Esophagus squamous epithelium (tissue), 5 donors: ENCODE results near the gene CRHR1. TPM values are rescaled to one million over a fixed set of nuclear protein-coding genes. Genes with fewer than 3 reads are reported as not detected.

ENCODE experiments used
- DNase-seq: peaks from one replicate; lab custom pipeline; 2025; lab: John Stamatoyannopoulos, UW
- H3K27ac ChIP-seq, 4 donors: fragments of 200-600 bp; sonication (generic); one replicate each; pipeline ENCODE4 v1.5.1; 2016 to 2019; ENCODE audit warnings: mild to moderate bottlenecking in 1 of 4
- H3K27me3 ChIP-seq, 4 donors: fragments of 200-600 bp; sonication (generic); 1 replicate in 3 of 4; 2 replicates in 1 of 4; pipeline versions ENCODE4 v1.5.1 to v1.6.0; 2017 to 2021; ENCODE audit warnings: antibody characterized with exemption in 1 of 4
- H3K36me3 ChIP-seq, 3 donors: fragments of 200-600 bp; sonication (generic); one replicate each; pipeline ENCODE4 v1.5.1; 2016 to 2019
- H3K4me1 ChIP-seq, 3 donors: fragments of 200-600 bp; sonication (generic); one replicate each; pipeline ENCODE4 v1.5.1; 2017 to 2019
- H3K4me3 ChIP-seq, 4 donors: fragments of 200-600 bp; sonication (generic); 1 replicate in 3 of 4; 2 replicates in 1 of 4; pipeline ENCODE4 v1.5.1; 2016 to 2019; ENCODE audit warnings: mild to moderate bottlenecking in 2 of 4, moderate library complexity in 1 of 4
- H3K9me3 ChIP-seq, 3 donors: fragments of 200-600 bp; sonication (generic); one replicate each; pipeline ENCODE4 v1.5.1; 2016 to 2019
- POLR2A ChIP-seq, 4 donors: fragments of 450-650 bp; IDR thresholded peaks; one replicate each; pipeline ENCODE4 v1.6.1; 2017; ENCODE audit warnings: antibody characterized with exemption in 4 of 4, mild to moderate bottlenecking in 4 of 4, moderate library complexity in 3 of 4
- WGBS, 2 donors: methylation state at CpG; one replicate each; pipeline ENCODE4 v1.1.5; 2018; 5-methylcytosine and 5-hydroxymethylcytosine counted together
- intact Hi-C: fragments of 100-400 bp; cut with DNase I; formaldehyde crosslinking; loops from one replicate; pipeline ENCODE4 v1.15.0; 2022
- total RNA-seq, 4 donors: library from RNA; depleted of rRNA; stranded (reverse); fragments of >200 nt; gene quantifications; one replicate each; pipeline ENCODE4 v1.1.0, GENCODE V29; 2016
- TF ChIP-seq, protein P1 (sequence below), 6 experiments: fragments of 450-650 bp in 4 of 6; fragments of 200-600 bp in 2 of 6; sonication (generic) in 2 of 6; IDR thresholded peaks; one replicate each; pipeline ENCODE4 v1.5.1; 2016 to 2019; ENCODE audit warnings: antibody characterized with exemption in 6 of 6, mild to moderate bottlenecking in 4 of 6, moderate library complexity in 4 of 6
- donor health status: DM: yes; HTN: yes; CAD: no.

The CRHR1 gene
- total RNA-seq, 4 donors from 2014 or later, result not detected

DNA sequence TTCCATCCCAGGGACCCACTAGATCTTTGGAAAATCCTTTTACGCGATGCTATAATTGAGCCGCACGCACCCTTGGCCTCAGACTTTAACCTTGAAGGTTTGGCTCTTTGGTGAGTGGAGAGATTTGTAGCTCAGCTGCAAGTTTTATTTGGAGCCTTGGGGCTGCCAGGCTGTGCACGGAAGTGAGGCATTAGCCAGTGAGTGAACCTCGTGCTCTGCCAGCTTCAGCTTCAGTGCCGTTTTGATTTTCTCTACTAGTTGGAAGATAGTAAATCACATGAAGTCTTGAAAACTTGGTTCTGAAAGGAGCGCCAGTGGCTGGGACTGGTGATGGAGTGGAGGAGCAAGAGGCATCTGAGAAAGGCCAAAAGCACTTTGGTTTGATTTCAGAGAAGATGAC lies 17.3 kb downstream of the CRHR1 start:
- TF ChIP-seq POLR2A (IDR thresholded peaks at IDR 0.05), result no peak
- TF ChIP-seq, protein P1, sequence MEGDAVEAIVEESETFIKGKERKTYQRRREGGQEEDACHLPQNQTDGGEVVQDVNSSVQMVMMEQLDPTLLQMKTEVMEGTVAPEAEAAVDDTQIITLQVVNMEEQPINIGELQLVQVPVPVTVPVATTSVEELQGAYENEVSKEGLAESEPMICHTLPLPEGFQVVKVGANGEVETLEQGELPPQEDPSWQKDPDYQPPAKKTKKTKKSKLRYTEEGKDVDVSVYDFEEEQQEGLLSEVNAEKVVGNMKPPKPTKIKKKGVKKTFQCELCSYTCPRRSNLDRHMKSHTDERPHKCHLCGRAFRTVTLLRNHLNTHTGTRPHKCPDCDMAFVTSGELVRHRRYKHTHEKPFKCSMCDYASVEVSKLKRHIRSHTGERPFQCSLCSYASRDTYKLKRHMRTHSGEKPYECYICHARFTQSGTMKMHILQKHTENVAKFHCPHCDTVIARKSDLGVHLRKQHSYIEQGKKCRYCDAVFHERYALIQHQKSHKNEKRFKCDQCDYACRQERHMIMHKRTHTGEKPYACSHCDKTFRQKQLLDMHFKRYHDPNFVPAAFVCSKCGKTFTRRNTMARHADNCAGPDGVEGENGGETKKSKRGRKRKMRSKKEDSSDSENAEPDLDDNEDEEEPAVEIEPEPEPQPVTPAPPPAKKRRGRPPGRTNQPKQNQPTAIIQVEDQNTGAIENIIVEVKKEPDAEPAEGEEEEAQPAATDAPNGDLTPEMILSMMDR (IDR thresholded peaks at IDR 0.05), result no peak
- H3K4me1 ChIP-seq, result no peaks in the 10 kb centered on the region
- intact Hi-C loops, result no loop called here
- no peak overlapping the region for H3K27ac ChIP-seq
- 75 to 87% methylated on average over 6 to 8 of the region's 8 CpGs for WGBS, 2 donors
- no peaks in the 10 kb centered on the region for H3K36me3 ChIP-seq
- H3K4me3 ChIP-seq, result no peak overlapping the region
- H3K27me3 ChIP-seq, result peaks cover 0 to 95% (median 0%) of the 10 kb centered on the region in 4 donors
- no peaks in the 10 kb centered on the region for H3K9me3 ChIP-seq
- no peak for DNase-seq

- TF ChIP-seq, protein P1 (IDR thresholded peaks at IDR 0.05), result no peak
- TF ChIP-seq POLR2A (IDR thresholded peaks at IDR 0.05), result no peak
- WGBS, 2 donors, result 82 to 89% methylated on average over 1 of the region's 1 CpG
- Histone ChIP-seq H3K9me3 (no peaks in the 10 kb centered on the region), H3K27me3 (peaks cover 0 to 66% (median 0%) of the 10 kb centered on the region in 4 donors), H3K4me1 (no peaks in the 10 kb centered on the region), H3K4me3 (no peak overlapping the region), H3K36me3 (no peaks in the 10 kb centered on the region), H3K27ac (no peak overlapping the region)
- intact Hi-C loops, result no loop called here
- DNase-seq, result no peak
These were observed 24.7 kb downstream of the CRHR1 start for GRCh38 chr17:45808845-45809244.

- H3K4me3 ChIP-seq, result no peak overlapping the region
- no peak overlapping the region for H3K27ac ChIP-seq
- no peak for DNase-seq
- H3K36me3 ChIP-seq, result no peaks in the 10 kb centered on the region
- 53 to 68% methylated on average over 11 of the region's 15 CpGs for WGBS, 2 donors
- H3K9me3 ChIP-seq, result no peaks in the 10 kb centered on the region
- TF ChIP-seq, protein P1 (IDR thresholded peaks at IDR 0.05), result no peak
- TF ChIP-seq POLR2A (IDR thresholded peaks at IDR 0.05), result no peak
- peaks cover 0 to 60% (median 0%) of the 10 kb centered on the region in 4 donors for H3K27me3 ChIP-seq
- H3K4me1 ChIP-seq, result no peaks in the 10 kb centered on the region
- intact Hi-C loops, result no loop called here
These were observed 25.4 kb downstream of the CRHR1 start for GRCh38 chr17:45809499-45809898.

DNA sequence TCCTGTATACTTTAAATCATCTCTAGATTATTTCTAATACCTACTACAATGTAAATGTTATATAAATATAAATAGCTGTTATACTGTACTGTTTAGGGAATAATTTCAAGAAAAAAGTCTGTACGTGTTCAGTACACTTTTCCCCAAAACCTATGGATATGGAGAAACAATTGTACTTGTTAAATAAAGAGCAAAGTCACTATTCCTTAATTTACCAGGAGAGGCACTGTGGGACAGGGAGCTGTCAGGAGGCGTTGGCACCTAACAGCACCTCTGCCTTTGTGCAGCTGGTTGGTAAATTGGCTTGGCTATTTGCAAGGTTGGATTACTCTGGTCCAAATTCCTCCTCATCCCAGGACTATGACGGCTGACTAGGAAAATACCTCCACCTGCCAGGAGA lies 28.0 kb downstream of the CRHR1 start:
- no peak overlapping the region for H3K4me3 ChIP-seq
- WGBS, 2 donors, result 47 to 65% methylated on average over 3 of the region's 3 CpGs
- intact Hi-C loops, result no loop called here
- TF ChIP-seq, protein P1 (IDR thresholded peaks at IDR 0.05), result peak in 1 of 6 experiments; percentile 40
- no peak for TF ChIP-seq POLR2A (IDR thresholded peaks at IDR 0.05)
- H3K27me3 ChIP-seq, result peaks cover 0 to 35% (median 0%) of the 10 kb centered on the region in 4 donors
- no peaks in the 10 kb centered on the region for H3K36me3 ChIP-seq
- no peaks in the 10 kb centered on the region for H3K4me1 ChIP-seq
- no peak overlapping the region for H3K27ac ChIP-seq
- DNase-seq, result no peak
- H3K9me3 ChIP-seq, result no peaks in the 10 kb centered on the region

DNA sequence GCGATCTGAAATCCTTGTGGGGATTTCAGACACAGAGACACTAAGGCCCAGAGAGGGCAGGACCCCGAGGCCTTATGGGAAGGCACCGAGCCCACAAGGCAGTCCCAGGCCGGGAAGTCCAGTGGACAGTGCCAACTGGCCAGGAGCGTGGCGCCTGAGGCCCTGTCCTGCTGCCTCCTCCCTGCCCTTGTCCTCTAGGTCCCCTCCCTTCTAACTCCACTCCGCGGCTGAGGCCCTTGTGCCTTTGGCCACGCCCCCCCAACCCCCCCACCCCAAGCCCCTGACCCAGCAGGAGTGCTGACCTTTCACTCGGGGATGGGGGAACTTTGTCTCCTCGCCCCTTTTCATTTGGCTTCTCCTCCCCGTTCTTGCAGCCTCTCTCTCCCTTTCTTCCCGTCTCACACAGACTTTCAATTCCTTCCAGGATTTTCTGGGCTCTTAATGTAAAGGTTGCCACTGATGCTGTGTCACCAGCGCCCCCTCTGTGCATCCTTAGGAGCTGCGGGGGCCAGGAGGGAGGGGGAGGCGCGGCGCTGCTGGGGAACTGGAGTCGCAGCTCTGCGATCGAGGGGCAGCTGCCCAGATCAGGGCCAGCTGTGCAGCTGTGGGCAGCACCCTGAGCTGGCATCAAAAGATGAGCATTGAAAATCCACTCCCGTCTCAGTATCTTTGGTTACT lies 29.1 kb downstream of the CRHR1 start:
- no peak overlapping the region for H3K27ac ChIP-seq
- H3K9me3 ChIP-seq, result no peaks in the 10 kb centered on the region
- no peak overlapping the region for H3K4me3 ChIP-seq
- no peaks in the 10 kb centered on the region for H3K36me3 ChIP-seq
- 9 to 27% methylated on average over 7 to 13 of the region's 22 CpGs for WGBS, 2 donors
- H3K4me1 ChIP-seq, result no peaks in the 10 kb centered on the region
- intact Hi-C loops, result no loop called here
- TF ChIP-seq, protein P1 (IDR thresholded peaks at IDR 0.05), result no peak
- no peak for TF ChIP-seq POLR2A (IDR thresholded peaks at IDR 0.05)
- no peak for DNase-seq
- peaks cover 0 to 24% (median 0%) of the 10 kb centered on the region in 4 donors for H3K27me3 ChIP-seq
